Thyroid gland (tissue), 4 donors: ENCODE data around the gene TOGARAM1. TPM values are rescaled to one million over a fixed set of nuclear protein-coding genes. Genes with fewer than 3 reads are reported as not detected.

Source experiments
- DNase-seq, 2 donors: peaks; one replicate each; pipeline ENCODE4 v3.0.0-alpha.2; 2019
- H3K27ac ChIP-seq, 3 donors: fragments of 200-600 bp; sonication (generic); 1 replicate in 2 of 3; 2 replicates in 1 of 3; pipeline ENCODE4 v1.5.1; 2016 to 2019; ENCODE audit warnings: mild to moderate bottlenecking in 1 of 3, moderate library complexity in 1 of 3
- H3K27me3 ChIP-seq: fragments of 200-600 bp; sonication (generic); one replicate; pipeline ENCODE4 v1.5.1; 2019
- H3K36me3 ChIP-seq, 2 donors: fragments of 200-600 bp; sonication (generic); one replicate each; pipeline ENCODE4 v1.5.1; 2016 to 2019
- H3K4me1 ChIP-seq, 2 donors: fragments of 200-600 bp; sonication (generic); one replicate each; pipeline ENCODE4 v1.5.1; 2017 to 2019
- H3K4me3 ChIP-seq, 3 donors: fragments of 200-600 bp; sonication (generic); replicated peaks in 1 of 3; 1 replicate in 2 of 3; 2 replicates in 1 of 3; pipeline ENCODE4 v1.5.1; 2016; ENCODE audit warnings: mild to moderate bottlenecking in 1 of 3
- H3K9me3 ChIP-seq: fragments of 200-600 bp; sonication (generic); one replicate; pipeline ENCODE4 v1.5.1; 2017
- POLR2A ChIP-seq, 2 donors: fragments of 450-650 bp; IDR thresholded peaks; one replicate each; pipeline ENCODE4 v1.6.1; 2017; ENCODE audit warnings: antibody characterized with exemption in 2 of 2, mild to moderate bottlenecking in 2 of 2, moderate library complexity in 1 of 2
- WGBS, 2 donors: methylation state at CpG; one replicate each; pipeline ENCODE4 v1.1.5; 2017; 5-methylcytosine and 5-hydroxymethylcytosine counted together
- intact Hi-C: fragments of 100-400 bp; cut with DNase I; formaldehyde crosslinking; loops from one replicate; pipeline ENCODE4 v1.15.1; 2023
- total RNA-seq, 4 donors: library from RNA; depleted of rRNA; stranded (reverse); fragments of >200 nt; gene quantifications; one replicate each; pipeline ENCODE4 v1.2.3, GENCODE V29; 2016
- TF ChIP-seq, protein P1 (sequence below), 6 experiments: fragments of 200-600 bp in 3 of 6; fragments of 450-650 bp in 3 of 6; sonication (generic) in 3 of 6; IDR thresholded peaks; one replicate each; pipeline ENCODE4 v1.5.1; 2016 to 2019; ENCODE audit warnings: antibody characterized with exemption in 6 of 6, mild to moderate bottlenecking in 2 of 6, inconsistent platforms in 1 of 6, moderate library complexity in 1 of 6

Gene TOGARAM1
- total RNA-seq, 4 donors from 2014 or later, result 30.3 to 54.8 (median 36.2) TPM

DNA sequence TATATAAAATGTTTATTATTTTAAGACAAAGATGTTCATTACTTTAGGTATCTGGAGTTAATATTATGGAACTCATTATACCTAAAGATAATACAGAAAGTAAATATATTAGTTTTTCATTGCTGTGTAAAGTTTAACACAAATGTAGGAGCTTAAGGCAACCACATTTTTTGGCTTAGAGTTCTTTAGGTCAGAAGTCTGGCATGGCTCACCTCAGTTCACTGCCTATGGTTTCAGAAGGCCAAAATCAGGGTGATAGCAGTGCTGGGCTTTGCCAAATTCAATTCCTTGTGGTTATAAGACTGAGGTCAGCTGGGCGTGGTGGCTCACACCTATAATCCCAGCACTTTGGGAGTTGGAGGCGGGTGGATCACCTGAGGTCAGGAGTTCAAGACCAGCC, 86.4 kb downstream of the TOGARAM1 start:
- TF ChIP-seq POLR2A (IDR thresholded peaks at IDR 0.05), result no peak
- TF ChIP-seq, protein P1, sequence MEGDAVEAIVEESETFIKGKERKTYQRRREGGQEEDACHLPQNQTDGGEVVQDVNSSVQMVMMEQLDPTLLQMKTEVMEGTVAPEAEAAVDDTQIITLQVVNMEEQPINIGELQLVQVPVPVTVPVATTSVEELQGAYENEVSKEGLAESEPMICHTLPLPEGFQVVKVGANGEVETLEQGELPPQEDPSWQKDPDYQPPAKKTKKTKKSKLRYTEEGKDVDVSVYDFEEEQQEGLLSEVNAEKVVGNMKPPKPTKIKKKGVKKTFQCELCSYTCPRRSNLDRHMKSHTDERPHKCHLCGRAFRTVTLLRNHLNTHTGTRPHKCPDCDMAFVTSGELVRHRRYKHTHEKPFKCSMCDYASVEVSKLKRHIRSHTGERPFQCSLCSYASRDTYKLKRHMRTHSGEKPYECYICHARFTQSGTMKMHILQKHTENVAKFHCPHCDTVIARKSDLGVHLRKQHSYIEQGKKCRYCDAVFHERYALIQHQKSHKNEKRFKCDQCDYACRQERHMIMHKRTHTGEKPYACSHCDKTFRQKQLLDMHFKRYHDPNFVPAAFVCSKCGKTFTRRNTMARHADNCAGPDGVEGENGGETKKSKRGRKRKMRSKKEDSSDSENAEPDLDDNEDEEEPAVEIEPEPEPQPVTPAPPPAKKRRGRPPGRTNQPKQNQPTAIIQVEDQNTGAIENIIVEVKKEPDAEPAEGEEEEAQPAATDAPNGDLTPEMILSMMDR (IDR thresholded peaks at IDR 0.05), result no peak
- intact Hi-C loops, result no loop called here
- no peak for DNase-seq
- Histone ChIP-seq H3K27ac (no peak overlapping the region), H3K27me3 (no peaks in the 10 kb centered on the region), H3K4me3 (no peak overlapping the region), H3K4me1 (no peaks in the 10 kb centered on the region), H3K9me3 (no peaks in the 10 kb centered on the region), H3K36me3 (peaks cover 0 to 17% of the 10 kb centered on the region in 2 donors)
- WGBS, 2 donors, result 96 to 100% methylated on average over 2 of the region's 2 CpGs

- intact Hi-C loops, result no loop called here
- no peak overlapping the region for H3K27ac ChIP-seq
- H3K36me3 ChIP-seq, result peaks cover 0 to 25% of the 10 kb centered on the region in 2 donors
- H3K4me1 ChIP-seq, result no peaks in the 10 kb centered on the region
- H3K9me3 ChIP-seq, result no peaks in the 10 kb centered on the region
- no peak for DNase-seq
- no peaks in the 10 kb centered on the region for H3K27me3 ChIP-seq
- TF ChIP-seq, protein P1 (IDR thresholded peaks at IDR 0.05), result no peak
- TF ChIP-seq POLR2A (IDR thresholded peaks at IDR 0.05), result no peak
- H3K4me3 ChIP-seq, result no peak overlapping the region
These were observed 89.2 kb downstream of the TOGARAM1 start for GRCh38 chr14:45051180-45051579.

DNA sequence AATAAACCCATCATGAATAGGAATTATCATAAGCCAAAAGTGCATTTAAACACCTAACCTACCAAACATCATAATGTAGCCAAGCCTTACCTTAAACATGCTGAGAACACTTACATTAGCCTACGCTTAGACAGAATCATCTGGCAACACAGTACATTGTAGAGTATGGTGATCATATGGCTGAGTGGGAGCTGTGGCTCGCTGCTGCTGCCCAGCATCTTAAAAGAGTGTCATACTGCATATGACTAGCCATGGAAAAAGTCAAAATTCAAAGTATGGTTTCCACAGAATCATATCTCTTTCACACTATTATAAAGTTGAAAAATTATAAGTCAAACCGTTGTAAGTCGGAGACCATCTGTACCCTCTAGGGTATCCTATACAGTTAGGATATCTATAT, 89.9 kb downstream of the TOGARAM1 start:
- no peaks in the 10 kb centered on the region for H3K27me3 ChIP-seq
- no peak overlapping the region for H3K27ac ChIP-seq
- WGBS, 2 donors, result 96 to 99% methylated on average over 4 of the region's 4 CpGs
- no peak overlapping the region for H3K4me3 ChIP-seq
- H3K9me3 ChIP-seq, result no peaks in the 10 kb centered on the region
- H3K36me3 ChIP-seq, result peaks cover 0 to 21% of the 10 kb centered on the region in 2 donors
- no peak for DNase-seq
- intact Hi-C loops, result no loop called here
- H3K4me1 ChIP-seq, result no peaks in the 10 kb centered on the region
- TF ChIP-seq POLR2A (IDR thresholded peaks at IDR 0.05), result no peak
- TF ChIP-seq, protein P1 (IDR thresholded peaks at IDR 0.05), result no peak

GRCh38 chr14:45057349-45057748, 95.4 kb downstream of the TOGARAM1 start:
- Histone ChIP-seq H3K36me3 (peaks cover 0 to 18% of the 10 kb centered on the region in 2 donors), H3K9me3 (no peaks in the 10 kb centered on the region), H3K27me3 (no peaks in the 10 kb centered on the region), H3K4me1 (no peaks in the 10 kb centered on the region), H3K4me3 (no peak overlapping the region), H3K27ac (no peak overlapping the region)
- DNase-seq, result no peak
- intact Hi-C loops, result no loop called here
- no peak for TF ChIP-seq POLR2A (IDR thresholded peaks at IDR 0.05)
- TF ChIP-seq, protein P1 (IDR thresholded peaks at IDR 0.05), result no peak
- 98 to 99% methylated on average over 2 of the region's 2 CpGs for WGBS, 2 donors

GRCh38 chr14:45057881-45058364, 95.9 kb downstream of the TOGARAM1 start:
- TF ChIP-seq, protein P1 (IDR thresholded peaks at IDR 0.05), result no peak
- no peak for TF ChIP-seq POLR2A (IDR thresholded peaks at IDR 0.05)
- Histone ChIP-seq H3K36me3 (peaks cover 0 to 12% of the 10 kb centered on the region in 2 donors), H3K9me3 (no peaks in the 10 kb centered on the region), H3K27ac (no peak overlapping the region), H3K4me1 (no peaks in the 10 kb centered on the region), H3K27me3 (no peaks in the 10 kb centered on the region), H3K4me3 (no peak overlapping the region)
- no peak for DNase-seq
- intact Hi-C loops, result no loop called here
